Stimulated activated CD4-positive, alpha-beta T cell treated with anti-CD3 and anti-CD28 coated beads, Interleukin-15, amount 100 ng/mL, for 1 hour (primary cell): ENCODE results near the gene PITPNC1.
A peak's percentile ranks its signal among the peaks of the same experiment; 100 is the strongest.
"Not testable (repeated sequence)": the region's sequence is repeated elsewhere in the genome, so short reads cannot be mapped to it uniquely, and the experiment has no call there.

Experiments used
- DNase-seq, 2 donors: peaks; one replicate each; pipeline ENCODE4 v3.0.0-alpha.2; 2020; ENCODE audit warnings: low read depth in 1 of 2, low spot score in 1 of 2

PITPNC1 gene

DNA sequence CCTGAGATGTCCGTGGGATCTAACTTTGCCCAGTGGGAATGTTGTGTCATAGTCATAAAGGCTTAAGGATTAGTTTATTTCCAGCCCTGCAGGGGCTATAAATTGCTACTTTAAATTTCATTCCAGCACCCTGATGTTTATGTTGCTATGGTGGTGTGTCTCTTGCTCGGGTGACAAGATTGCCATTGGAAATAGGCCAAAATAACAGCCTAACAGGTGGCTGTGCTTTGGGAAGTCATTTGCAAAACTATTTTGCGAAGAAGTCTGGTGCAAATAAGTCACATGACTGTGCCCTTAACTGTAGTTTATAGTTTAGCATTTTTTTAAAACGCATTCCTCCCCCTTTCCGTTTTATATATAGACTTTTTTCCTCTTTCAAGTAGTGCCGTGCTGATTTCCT is 23.1 kb downstream of the PITPNC1 start:
- DNase-seq, result no peak

DNA sequence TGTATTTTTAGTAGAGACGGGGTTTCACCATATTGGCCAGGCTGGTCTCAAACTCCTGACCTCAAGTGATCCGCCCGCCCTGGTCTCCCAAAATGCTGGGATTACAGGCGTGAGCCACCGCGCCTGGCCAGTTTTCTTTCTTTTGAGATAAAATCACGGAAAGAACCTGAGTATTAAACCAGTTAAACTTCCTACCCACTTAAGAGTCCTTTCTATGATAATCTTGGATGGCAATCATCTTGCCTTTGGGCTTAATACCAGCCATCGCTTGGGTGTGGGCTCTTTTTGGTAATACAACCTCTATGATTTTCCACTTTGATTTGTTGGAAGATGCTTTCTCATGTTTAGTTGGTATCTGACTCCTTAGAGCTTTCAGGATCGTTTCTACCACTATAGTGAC is 24.0 kb downstream of the PITPNC1 start:
- no peak for DNase-seq

DNA sequence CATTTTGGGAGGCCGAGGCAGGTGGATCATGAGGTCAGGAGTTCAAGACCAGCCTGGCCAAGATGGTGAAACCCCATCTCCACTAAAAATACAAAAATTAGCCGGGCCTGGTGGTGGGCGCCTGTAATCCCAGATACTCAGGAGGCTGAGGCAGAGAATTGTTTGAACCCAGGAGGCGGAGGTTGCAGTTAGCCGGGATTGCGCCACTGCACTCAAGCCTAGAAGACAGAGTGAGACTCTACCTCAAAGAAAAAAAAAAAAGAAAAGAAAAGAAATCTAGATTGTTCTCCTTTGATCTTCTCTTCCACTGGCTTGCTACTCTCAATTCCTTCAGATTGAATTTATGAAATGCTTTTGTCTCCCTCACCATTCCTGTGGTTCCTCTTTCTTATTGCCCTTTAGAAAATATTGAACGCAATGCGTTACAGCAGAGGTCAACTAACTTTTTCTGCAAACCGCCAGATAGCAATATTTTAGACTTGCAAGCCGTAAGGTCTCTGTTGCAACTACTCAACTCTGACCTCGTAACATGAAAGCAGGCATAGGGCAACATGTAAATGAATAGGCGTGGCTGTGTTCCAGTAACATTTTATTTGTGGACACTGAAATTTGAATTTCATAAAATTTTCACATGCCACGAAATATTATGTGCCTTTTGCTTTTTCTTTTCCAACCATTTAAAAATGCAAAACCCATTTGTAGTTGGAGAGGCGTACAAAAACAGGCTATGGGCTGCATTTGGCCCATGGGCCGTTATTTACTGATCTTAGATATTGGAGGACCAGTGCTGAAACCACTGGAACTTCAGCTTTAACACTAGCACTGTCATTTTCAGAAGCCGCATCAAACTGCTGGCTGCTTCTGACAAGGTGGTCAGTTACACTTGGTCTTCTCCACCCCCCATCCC is 24.8 kb downstream of the PITPNC1 start:
- no peak for DNase-seq

GRCh38 chr17:67403065-67403464 is 26.0 kb downstream of the PITPNC1 start:
- DNase-seq, result no peak

DNA sequence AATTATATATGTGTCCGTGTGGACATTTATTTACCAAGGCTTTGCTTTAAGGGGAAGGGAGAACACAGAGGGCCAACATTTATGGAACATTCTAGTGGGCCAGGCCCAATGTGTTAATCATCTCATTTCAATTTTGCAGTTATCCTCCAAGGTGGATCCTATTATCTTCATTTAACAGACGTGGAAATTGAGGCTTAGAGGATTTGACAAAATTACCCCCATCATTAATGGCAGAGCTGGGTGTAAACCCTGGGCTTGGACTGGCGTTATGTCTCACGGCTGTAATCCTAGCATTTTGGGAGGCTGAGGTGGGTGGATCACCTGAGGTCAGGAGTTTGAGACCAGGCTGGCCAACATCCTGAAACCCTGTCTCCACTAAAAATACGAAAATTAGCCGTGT is 26.4 kb downstream of the PITPNC1 start:
- DNase-seq, result no peak

DNA sequence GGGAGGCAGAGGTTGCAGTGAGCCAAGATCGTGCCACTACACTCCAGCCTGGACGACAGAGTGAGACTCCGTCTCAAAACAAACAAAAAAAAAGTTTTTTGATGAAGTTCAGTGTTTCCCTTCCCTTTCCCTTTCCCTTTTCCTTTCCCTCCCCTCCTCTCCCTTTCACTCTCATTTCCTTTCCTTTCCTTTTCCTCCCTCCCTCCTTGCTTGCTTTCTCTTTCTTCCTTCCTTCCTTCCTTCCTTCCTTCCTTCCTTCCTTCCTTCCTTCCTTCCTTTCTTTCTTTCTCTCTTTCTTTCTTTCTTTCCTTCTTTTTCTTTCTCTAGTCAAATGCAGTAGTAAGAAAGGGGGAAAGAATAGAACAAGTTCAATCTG is 31.4 kb downstream of the PITPNC1 start:
- DNase-seq, result not testable (repeated sequence)

GRCh38 chr17:67411397-67411796 is 34.3 kb downstream of the PITPNC1 start:
- no peak for DNase-seq

GRCh38 chr17:67412032-67412431 is 35.0 kb downstream of the PITPNC1 start:
- DNase-seq, result no peak

DNA sequence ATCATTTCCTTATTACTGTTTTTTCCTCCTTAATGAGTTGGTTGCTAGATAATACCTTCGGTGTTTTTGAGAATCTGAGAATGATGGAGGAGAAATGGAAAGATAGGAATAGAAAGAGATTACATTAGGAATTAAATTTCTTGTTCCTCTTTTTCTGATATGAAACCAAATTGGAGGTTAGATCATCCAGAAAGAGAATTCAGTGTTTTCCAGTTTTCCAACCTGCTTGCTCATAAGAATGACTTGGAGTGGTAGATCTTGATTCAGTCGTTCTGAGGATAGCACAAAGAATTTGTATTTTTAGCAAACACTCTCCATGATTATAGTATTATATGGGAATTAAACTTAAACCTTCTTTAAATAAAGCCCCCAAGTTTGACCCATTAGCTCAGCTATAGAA is 35.9 kb downstream of the PITPNC1 start:
- no peak for DNase-seq

GRCh38 chr17:67413388-67413787 is 36.3 kb downstream of the PITPNC1 start:
- no peak for DNase-seq

DNA sequence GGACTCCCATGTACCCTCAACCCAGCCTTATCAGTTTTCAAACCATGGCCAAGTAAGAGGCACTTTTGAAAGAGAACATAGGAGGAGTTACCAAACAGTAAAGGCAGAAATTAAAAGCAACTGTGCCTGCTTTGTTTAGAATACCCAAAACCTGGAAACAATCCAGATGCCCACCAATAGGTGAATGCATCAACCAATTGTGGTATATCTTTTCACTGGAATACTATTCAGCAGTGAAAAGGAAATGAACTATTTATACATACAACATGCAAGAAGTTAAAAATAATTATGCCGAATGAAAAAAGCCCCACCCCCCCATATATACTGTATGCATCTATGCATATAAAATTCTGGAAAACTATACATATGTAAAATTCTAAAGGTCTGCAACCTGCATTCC is 37.0 kb downstream of the PITPNC1 start:
- no peak for DNase-seq

- DNase-seq, result no peak
Observed at GRCh38 chr17:67414559-67414958, 37.5 kb downstream of the PITPNC1 start.

GRCh38 chr17:67415291-67415690 is 38.2 kb downstream of the PITPNC1 start:
- DNase-seq, result no peak

DNA sequence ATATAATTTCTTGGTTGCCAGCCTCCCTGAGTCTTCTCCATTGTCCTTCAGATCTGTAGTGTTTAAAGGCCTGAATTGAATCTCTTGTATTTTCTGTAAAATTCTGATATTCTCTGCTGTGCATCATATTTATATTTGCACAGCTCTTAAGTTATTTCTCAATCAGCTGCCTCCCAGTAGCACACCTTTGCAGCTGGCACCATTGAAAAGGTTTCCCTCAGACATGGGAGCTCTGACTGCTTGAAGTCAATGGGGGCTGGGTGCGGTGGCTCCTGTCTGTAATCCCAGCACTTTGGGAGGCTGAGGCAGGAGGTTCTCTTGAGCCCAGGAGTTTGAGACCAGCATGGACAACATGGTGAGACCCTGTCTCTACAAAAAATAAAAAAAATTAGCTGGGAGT is 40.4 kb downstream of the PITPNC1 start:
- no peak for DNase-seq

- DNase-seq, result no peak
Observed at GRCh38 chr17:67420994-67421393, 43.9 kb downstream of the PITPNC1 start.

- DNase-seq, result peak in 1 of 2 donors; percentile 35
Observed at GRCh38 chr17:67421869-67422273, 44.8 kb downstream of the PITPNC1 start.

DNA sequence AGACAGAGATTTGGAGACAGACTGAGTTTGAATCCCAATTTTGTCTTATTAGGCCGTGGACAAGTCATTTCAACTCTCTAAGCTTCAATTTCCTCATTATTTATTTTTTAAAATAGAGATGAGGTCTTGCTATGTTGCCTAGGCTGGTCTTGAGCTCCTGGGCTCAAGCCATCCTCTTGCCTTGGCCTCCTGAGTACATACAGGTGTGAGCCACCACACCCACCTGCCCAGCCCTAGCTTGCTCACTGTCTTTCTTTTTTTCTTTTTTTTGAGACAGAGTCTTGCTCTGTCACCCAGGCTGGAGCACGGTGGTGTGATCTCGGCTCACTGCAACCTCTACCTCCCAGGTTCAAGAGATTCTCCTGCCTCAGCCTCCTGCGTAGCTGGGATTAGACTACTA is 45.2 kb downstream of the PITPNC1 start:
- not testable (repeated sequence) for DNase-seq

GRCh38 chr17:67422897-67423296 is 45.8 kb downstream of the PITPNC1 start:
- DNase-seq, result no peak

DNA sequence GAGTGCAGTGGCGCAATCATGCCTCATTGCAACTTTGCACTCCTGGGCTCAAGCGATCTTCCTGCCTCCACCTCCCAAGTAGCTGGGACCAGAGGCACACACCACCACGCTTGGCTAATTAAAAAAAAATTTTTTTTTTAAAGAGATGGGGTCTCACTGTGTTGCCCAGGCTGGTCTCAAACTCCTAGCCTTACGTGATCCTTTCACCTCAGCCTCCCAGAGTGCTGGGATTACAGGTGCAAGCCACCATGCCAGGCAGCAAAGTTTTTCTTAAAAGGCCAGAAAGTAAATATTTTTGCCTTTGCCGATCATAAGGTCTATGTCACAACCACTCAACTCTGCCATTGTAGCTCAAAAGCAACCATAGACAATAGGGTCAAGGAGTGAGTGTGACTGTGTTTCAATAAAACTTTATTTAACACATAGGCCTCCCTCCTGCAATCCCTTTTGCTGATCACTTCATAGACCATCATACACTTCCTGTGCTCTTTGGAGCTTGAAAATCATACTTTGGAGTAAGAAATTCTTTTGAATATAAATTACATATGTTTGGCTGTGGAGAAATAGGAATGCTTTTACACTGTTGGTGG is 48.6 kb downstream of the PITPNC1 start:
- DNase-seq, result no peak

DNA sequence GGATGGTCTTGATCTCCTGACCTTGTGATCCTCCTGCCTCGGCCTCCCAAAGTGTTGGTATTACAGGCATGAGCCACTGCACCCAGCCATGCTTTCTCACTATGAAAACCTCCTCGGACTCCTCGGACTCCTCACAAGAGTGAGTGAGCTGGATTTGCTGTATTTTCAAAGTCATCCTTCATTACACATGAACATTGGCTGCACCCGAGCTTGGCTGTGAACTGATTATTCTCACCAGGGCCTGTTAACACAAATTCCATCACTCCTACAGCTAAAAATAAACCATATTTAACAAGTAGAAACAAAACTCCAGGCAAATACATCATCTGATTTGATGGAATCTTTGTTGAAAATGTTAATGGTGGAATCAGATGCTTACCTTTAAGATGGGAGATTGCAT is 50.3 kb downstream of the PITPNC1 start:
- DNase-seq, result no peak

DNA sequence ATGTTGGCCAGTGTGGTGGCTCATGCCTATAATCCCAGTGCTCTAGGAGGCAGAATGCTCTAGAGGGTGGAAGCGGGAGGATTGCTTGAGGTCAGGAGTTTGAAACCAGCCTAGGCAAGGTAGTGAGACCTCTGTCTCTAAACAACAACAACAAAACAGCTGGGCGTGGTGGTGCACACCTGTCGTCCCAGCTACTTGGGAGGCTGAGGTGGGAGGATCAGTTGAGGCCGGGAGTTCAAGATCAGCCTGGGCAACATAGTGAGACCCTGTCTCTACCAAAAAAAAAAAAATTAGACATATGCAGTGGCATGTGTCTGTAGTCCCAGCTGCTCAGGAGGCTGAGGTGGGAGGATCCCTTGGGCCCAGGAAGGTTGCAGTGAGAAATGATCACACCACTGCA is 53.4 kb downstream of the PITPNC1 start:
- not testable (repeated sequence) for DNase-seq

DNA sequence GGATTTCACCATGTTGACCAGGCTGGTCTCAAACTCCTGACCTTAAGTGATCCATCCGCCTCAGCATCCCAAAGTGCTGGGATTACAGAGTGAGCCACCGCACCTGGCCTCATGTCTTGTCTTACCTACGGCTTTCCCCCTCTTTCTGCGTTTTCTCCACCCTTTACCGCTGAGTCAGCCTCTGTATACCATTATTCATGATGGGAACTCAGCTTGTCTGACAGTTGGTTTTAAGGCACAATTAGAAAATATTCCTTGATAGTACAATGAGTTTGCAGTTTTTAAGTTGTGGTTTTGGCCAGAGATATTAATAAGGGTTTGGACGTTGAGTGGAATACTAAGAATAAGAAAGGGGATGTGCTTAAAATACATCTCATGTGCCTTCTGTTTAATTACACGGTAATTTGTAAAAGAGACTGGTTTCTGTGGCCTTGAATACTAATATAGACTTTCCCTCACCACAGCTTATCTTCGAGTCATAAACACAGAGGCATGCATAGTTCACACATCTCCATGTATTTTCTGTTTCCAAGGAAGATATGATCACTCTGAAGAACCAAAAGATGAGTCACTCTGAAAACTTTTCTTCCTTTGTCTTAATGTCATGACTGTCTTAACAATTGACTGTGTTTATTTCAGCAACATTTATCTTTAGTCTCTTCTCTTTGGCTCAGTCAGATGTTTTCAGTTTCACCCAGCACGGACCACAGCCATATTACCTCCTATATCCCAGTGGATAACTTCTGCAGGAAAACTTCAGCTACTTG is 54.4 kb downstream of the PITPNC1 start:
- no peak for DNase-seq
